Suprapubic skin (tissue), 4 donors: Measurements from ENCODE around the gene IL1A.

Experiments used
- CTCF ChIP-seq, 2 donors: fragments of 200-600 bp in 1 of 2; fragments of 450-650 bp in 1 of 2; sonication (generic) in 1 of 2; IDR thresholded peaks; one replicate each; pipeline ENCODE4 v1.5.1; 2016 to 2019; ENCODE audit warnings: antibody characterized with exemption in 2 of 2, mild to moderate bottlenecking in 1 of 2, moderate library complexity in 1 of 2
- EP300 ChIP-seq: sonication (generic); formaldehyde crosslinking; IDR thresholded peaks from one replicate; pipeline ENCODE4 v1.6.1; 2017; ENCODE audit warnings: antibody characterized with exemption
- POLR2A ChIP-seq, 2 donors: fragments of 450-650 bp; IDR thresholded peaks; one replicate each; pipeline ENCODE4 v1.6.1; 2017; ENCODE audit warnings: antibody characterized with exemption in 2 of 2, mild to moderate bottlenecking in 2 of 2, moderate library complexity in 2 of 2
- POLR2AphosphoS5 ChIP-seq, 3 donors: sonication (generic); formaldehyde crosslinking; IDR thresholded peaks; one replicate each; pipeline ENCODE4 v1.6.1; 2017; ENCODE audit warnings: antibody characterized with exemption in 3 of 3

DNA sequence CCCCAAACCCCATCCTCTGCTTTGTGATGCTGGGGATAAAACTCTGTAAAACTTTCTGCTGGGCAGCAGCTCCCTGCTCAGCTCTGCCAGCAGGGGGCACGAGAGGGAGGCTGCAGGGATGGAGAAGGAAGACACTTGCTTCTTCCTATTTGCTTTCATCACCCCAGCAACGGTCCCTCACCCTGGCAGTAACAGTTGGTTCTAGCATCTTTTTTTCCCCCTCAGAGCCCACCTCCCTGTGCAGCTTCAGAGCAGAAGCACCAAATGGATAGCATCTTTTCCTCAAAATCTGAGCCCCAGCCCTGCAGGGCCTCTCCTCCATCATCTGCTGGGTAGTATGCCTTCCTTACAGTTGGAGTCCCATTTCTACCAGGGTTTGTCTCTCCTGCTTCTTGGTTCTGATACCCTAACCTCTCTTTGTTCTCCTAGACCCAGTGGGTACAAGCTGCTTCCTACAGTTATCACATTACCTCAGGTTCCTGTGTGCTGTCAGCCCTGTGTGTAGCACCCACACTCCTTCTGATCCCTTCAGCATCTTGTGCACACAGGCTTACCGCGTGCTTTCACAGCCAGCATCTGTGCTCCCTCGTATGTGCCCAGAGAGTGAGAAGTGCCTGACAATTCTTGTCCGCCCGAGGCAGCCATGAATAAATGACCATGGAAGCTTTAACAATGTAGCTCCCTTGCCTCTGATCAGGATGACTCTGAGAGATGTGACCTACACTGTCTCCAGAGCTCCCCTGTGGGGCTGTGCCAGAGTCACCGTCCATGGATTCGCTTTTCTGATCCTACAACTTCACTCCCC lies 34.3 kb downstream of the IL1A start:
- TF ChIP-seq CTCF (IDR thresholded peaks at IDR 0.05) (peak; percentile 69 to 87), POLR2A (IDR thresholded peaks at IDR 0.05) (no peak), EP300 (no peak), POLR2AphosphoS5 (IDR thresholded peaks at IDR 0.05) (no peak)
